Subcutaneous adipose tissue (tissue), 4 donors: ENCODE data around the gene SNX9. TPM values are rescaled to one million over a fixed set of nuclear protein-coding genes. Genes with fewer than 3 reads are reported as not detected.

Source experiments
- CTCF ChIP-seq: fragments of 450-650 bp; IDR thresholded peaks from one replicate; pipeline ENCODE4 v1.5.1; 2016; ENCODE audit warnings: low read depth, mild to moderate bottlenecking, control low read depth, antibody characterized with exemption, moderate library complexity
- total RNA-seq, 4 donors: library from RNA; depleted of rRNA; stranded (reverse); fragments of >200 nt; gene quantifications; one replicate each; pipeline ENCODE4 v1.1.0, GENCODE V29; 2016

The SNX9 gene
- total RNA-seq, 4 donors from 2014 or later, result 80.6 to 113 (median 94.1) TPM

- TF ChIP-seq CTCF, result no peak
These were observed 88.2 kb downstream of the SNX9 start for GRCh38 chr6:157911278-157911677.

GRCh38 chr6:157911786-157912185 is 88.7 kb downstream of the SNX9 start:
- no peak for TF ChIP-seq CTCF

- no peak for TF ChIP-seq CTCF
These were observed 89.3 kb downstream of the SNX9 start for GRCh38 chr6:157912326-157912725.

- no peak for TF ChIP-seq CTCF
These were observed 98.8 kb downstream of the SNX9 start for GRCh38 chr6:157921685-157922367.

GRCh38 chr6:157925771-157926170 is 102.7 kb downstream of the SNX9 start:
- no peak for TF ChIP-seq CTCF

- no peak for TF ChIP-seq CTCF
These were observed 104.0 kb downstream of the SNX9 start for GRCh38 chr6:157927011-157927410.

GRCh38 chr6:157928428-157928827 is 105.4 kb downstream of the SNX9 start:
- TF ChIP-seq CTCF, result no peak
